Sigmoid colon (tissue), 7 donors: ENCODE results near the gene KDM6A. TPM values are rescaled to one million over a fixed set of nuclear protein-coding genes. Genes with fewer than 3 reads are reported as not detected.
A peak's percentile ranks its signal among the peaks of the same experiment; 100 is the strongest.

Experiments used
- DNase-seq: peaks from one replicate; pipeline ENCODE4 v3.0.0-alpha.2; 2019
- H3K27ac ChIP-seq, 4 donors: fragments of 200-600 bp; sonication (generic); one replicate each; pipeline ENCODE4 v1.5.1; 2016 to 2019; ENCODE audit warnings: mild to moderate bottlenecking in 1 of 4
- H3K27me3 ChIP-seq, 3 donors: fragments of 200-600 bp; sonication (generic); one replicate each; pipeline ENCODE4 v1.5.1; 2019; ENCODE audit warnings: mild to moderate bottlenecking in 1 of 3
- H3K36me3 ChIP-seq, 4 donors: fragments of 200-600 bp; sonication (generic); one replicate each; pipeline ENCODE4 v1.5.1; 2016 to 2019
- H3K4me1 ChIP-seq, 4 donors: fragments of 200-600 bp; sonication (generic); one replicate each; pipeline ENCODE4 v1.5.1; 2017 to 2019
- H3K4me3 ChIP-seq, 4 donors: fragments of 200-600 bp; sonication (generic); one replicate each; pipeline ENCODE4 v1.5.1; 2017 to 2019; ENCODE audit warnings: mild to moderate bottlenecking in 2 of 4, moderate library complexity in 1 of 4
- H3K9me3 ChIP-seq, 4 donors: fragments of 200-600 bp in 3 of 4; sonication (generic) in 3 of 4; one replicate each; pipeline versions ENCODE4 v1.5.1 to v1.6.1; 2013 to 2019
- EP300 ChIP-seq, 4 donors: sonication (generic); formaldehyde crosslinking; IDR thresholded peaks; one replicate each; pipeline ENCODE4 v1.6.1; 2017; ENCODE audit warnings: antibody characterized with exemption in 4 of 4
- POLR2A ChIP-seq, 2 donors: fragments of 450-650 bp; IDR thresholded peaks; one replicate each; pipeline ENCODE4 v1.6.1; 2016; ENCODE audit warnings: antibody characterized with exemption in 2 of 2, mild to moderate bottlenecking in 2 of 2, moderate library complexity in 2 of 2
- POLR2AphosphoS5 ChIP-seq, 4 donors: sonication (generic); formaldehyde crosslinking; IDR thresholded peaks; one replicate each; pipeline ENCODE4 v1.6.1; 2017; ENCODE audit warnings: antibody characterized with exemption in 4 of 4
- WGBS, 2 donors: extraction: QIAGEN DNeasy Blood & Tissue Kit; methylation state at CpG; one replicate each; pipeline ENCODE4 v1.1.7; 2013; 5-methylcytosine and 5-hydroxymethylcytosine counted together
- intact Hi-C: fragments of 100-400 bp; cut with DNase I; formaldehyde crosslinking; loops from one replicate; pipeline ENCODE4 v1.15.1; 2023
- polyA plus RNA-seq, 3 donors: library from polyadenylated mRNA; stranded (reverse); fragments of 200-250 nt; gene quantifications; one replicate each; pipeline ENCODE4 v1.2.3, GENCODE V29; 2013
- total RNA-seq, 4 donors: library from RNA; depleted of rRNA; stranded (reverse); fragments of >200 nt; gene quantifications; one replicate each; pipeline ENCODE4 v1.1.0, GENCODE V29; 2016
- TF ChIP-seq, protein P1 (sequence below), 4 experiments: fragments of 450-650 bp in 3 of 4; fragments of 200-600 bp in 1 of 4; IDR thresholded peaks; one replicate each; pipeline ENCODE4 v1.5.1; 2016 to 2019; ENCODE audit warnings: antibody characterized with exemption in 4 of 4, mild to moderate bottlenecking in 3 of 4, moderate library complexity in 2 of 4
- donor health status: healthy with polysubstance abuse.
- donor health status: Bipolar disorder and iron deficiency.
- donor health status: healthy.

KDM6A gene
- total and polyA plus RNA-seq, 7 donors, result 8.6 to 35.7 (median 17.9) TPM

DNA sequence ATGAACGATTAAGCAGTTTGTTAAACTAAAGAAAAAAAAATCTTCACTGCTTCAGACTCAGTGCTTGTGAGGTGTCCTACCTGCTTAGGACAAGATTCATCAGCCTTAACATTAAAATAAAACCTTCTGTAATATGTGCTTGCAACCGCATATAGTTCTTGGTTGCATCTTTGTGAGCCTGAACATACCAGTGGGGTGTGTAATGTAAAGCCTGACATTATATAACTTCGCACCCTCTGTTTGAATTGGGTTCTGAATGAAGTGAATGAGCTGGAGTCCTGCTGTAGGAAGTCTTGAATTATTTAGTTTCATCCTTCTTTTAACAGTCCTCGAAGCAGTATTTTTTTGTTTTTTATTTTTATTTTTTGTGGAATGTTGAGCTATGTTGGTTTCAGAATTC is 3.1 kb downstream of the KDM6A start:
- intact Hi-C loops, result no loop called here
- WGBS, 2 donors, result 8 to 18% methylated on average over 4 of the region's 4 CpGs
- peak overlapping the region in 1 of 4 donors; percentile 100 for H3K27ac ChIP-seq
- no peaks in the 10 kb centered on the region for H3K9me3 ChIP-seq
- DNase-seq, result no peak
- no peaks in the 10 kb centered on the region for H3K27me3 ChIP-seq
- no peaks in the 10 kb centered on the region for H3K36me3 ChIP-seq
- peak overlapping the region in 2 of 4 donors; percentile 82 to 100 for H3K4me3 ChIP-seq
- peaks cover 0 to 41% (median 9%) of the 10 kb centered on the region in 4 donors for H3K4me1 ChIP-seq
- TF ChIP-seq, protein P1, sequence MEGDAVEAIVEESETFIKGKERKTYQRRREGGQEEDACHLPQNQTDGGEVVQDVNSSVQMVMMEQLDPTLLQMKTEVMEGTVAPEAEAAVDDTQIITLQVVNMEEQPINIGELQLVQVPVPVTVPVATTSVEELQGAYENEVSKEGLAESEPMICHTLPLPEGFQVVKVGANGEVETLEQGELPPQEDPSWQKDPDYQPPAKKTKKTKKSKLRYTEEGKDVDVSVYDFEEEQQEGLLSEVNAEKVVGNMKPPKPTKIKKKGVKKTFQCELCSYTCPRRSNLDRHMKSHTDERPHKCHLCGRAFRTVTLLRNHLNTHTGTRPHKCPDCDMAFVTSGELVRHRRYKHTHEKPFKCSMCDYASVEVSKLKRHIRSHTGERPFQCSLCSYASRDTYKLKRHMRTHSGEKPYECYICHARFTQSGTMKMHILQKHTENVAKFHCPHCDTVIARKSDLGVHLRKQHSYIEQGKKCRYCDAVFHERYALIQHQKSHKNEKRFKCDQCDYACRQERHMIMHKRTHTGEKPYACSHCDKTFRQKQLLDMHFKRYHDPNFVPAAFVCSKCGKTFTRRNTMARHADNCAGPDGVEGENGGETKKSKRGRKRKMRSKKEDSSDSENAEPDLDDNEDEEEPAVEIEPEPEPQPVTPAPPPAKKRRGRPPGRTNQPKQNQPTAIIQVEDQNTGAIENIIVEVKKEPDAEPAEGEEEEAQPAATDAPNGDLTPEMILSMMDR (IDR thresholded peaks at IDR 0.05), result no peak
- no peak for TF ChIP-seq POLR2A (IDR thresholded peaks at IDR 0.05)
- TF ChIP-seq EP300 (IDR thresholded peaks at IDR 0.05), result no peak
- TF ChIP-seq POLR2AphosphoS5 (IDR thresholded peaks at IDR 0.05), result no peak

DNA sequence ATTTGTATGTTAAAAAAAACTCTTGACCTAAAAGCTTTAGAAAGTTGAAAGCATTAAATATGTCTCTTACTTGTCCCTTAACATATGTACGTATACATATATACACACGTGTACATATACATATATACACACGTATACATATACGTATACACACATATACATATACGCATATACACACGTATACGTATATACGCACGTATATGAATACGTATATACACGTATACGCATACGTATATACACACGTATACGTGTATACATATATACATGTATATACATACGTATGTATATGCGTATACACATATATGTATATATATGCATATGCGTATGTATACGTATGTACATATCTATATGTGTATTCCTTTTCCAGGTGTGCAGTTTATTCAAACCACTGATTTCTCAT is 3.8 kb downstream of the KDM6A start:
- Histone ChIP-seq H3K36me3 (no peaks in the 10 kb centered on the region), H3K27ac (no peak overlapping the region), H3K9me3 (no peaks in the 10 kb centered on the region), H3K27me3 (no peaks in the 10 kb centered on the region), H3K4me1 (peaks cover 0 to 38% (median 6%) of the 10 kb centered on the region in 4 donors), H3K4me3 (no peak overlapping the region)
- WGBS, 2 donors, result 93 to 94% methylated on average over 19 of the region's 19 CpGs
- TF ChIP-seq, protein P1 (IDR thresholded peaks at IDR 0.05), result no peak
- TF ChIP-seq POLR2AphosphoS5 (IDR thresholded peaks at IDR 0.05) (no peak), EP300 (IDR thresholded peaks at IDR 0.05) (no peak), POLR2A (IDR thresholded peaks at IDR 0.05) (no peak)
- DNase-seq, result no peak
- intact Hi-C loops, result no loop called here

DNA sequence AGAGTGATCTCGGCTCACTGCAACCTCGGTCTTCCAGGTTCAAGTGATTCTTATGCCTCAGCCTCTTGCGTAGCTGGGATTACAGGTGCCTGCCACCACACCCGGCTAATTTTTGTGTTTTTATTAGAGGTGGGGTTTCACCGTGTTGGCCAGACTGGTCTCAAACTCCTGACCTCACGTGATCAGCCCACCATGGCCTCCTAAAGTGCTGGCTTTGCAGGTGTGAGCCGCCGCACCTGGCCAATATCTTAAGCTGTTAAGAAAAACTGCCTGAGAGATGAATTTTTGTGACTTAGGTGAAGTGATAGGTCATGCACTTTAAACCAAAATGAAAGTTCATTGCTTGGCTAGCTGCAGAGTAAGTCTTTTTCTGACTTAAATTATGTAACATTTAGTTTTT is 5.8 kb downstream of the KDM6A start:
- no peaks in the 10 kb centered on the region for H3K36me3 ChIP-seq
- peaks cover 0 to 48% (median 9%) of the 10 kb centered on the region in 4 donors for H3K4me1 ChIP-seq
- no peak overlapping the region for H3K4me3 ChIP-seq
- no peak overlapping the region for H3K27ac ChIP-seq
- no peaks in the 10 kb centered on the region for H3K9me3 ChIP-seq
- intact Hi-C loops, result no loop called here
- H3K27me3 ChIP-seq, result no peaks in the 10 kb centered on the region
- DNase-seq, result no peak
- WGBS, 2 donors, result 62 to 81% methylated on average over 8 of the region's 8 CpGs
- TF ChIP-seq EP300 (IDR thresholded peaks at IDR 0.05), result no peak
- TF ChIP-seq POLR2AphosphoS5 (IDR thresholded peaks at IDR 0.05), result no peak
- TF ChIP-seq, protein P1 (IDR thresholded peaks at IDR 0.05), result no peak
- no peak for TF ChIP-seq POLR2A (IDR thresholded peaks at IDR 0.05)

DNA sequence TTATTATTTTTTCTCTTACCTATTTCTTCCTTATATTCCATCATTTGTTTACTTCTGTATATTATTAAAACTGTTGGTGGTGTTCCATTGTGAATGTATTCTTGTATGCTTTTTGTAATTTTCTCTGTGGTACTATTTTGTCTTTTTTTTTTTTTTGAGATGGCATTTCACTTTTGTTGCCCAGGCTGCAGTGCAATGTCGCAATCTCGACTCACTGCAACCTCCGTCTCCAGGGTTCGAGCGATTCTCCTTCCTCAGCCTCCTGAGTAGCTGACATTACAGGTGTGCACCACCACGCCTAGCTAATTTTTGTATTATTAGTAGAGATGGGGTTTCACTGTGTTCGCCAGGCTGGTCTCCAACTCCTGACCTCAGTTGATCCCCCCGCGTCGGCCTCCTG is 8.6 kb downstream of the KDM6A start:
- Histone ChIP-seq H3K4me3 (no peak overlapping the region), H3K36me3 (no peaks in the 10 kb centered on the region), H3K27ac (no peak overlapping the region), H3K4me1 (peaks cover 0 to 30% (median 9%) of the 10 kb centered on the region in 4 donors), H3K9me3 (no peaks in the 10 kb centered on the region), H3K27me3 (no peaks in the 10 kb centered on the region)
- intact Hi-C loops, result no loop called here
- whole genome bisulfite sequencing, 2 donors, result 91 to 93% methylated on average over 10 of the region's 10 CpGs
- TF ChIP-seq POLR2AphosphoS5 (IDR thresholded peaks at IDR 0.05), result no peak
- no peak for TF ChIP-seq POLR2A (IDR thresholded peaks at IDR 0.05)
- TF ChIP-seq, protein P1 (IDR thresholded peaks at IDR 0.05), result no peak
- no peak for TF ChIP-seq EP300 (IDR thresholded peaks at IDR 0.05)
- no peak for DNase-seq

DNA sequence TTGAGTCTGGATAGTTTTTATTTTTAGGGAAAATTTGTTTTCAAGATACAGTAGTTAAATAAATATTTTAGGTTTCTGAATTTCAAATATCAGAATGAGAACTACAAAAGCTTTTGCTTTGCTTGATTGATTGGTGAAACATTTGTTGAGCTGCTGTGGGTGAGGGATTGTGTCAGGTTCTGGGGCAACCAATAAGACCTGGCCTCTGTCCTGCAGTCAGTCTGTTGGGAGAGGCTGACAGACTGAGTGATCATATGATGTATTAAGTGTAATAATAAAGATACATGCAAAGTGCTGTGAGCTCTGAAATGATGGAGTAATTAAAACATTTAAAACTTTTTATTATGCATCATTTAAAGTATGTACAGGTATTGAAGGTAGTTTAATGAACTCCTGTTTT is 9.6 kb downstream of the KDM6A start:
- TF ChIP-seq EP300 (IDR thresholded peaks at IDR 0.05), result no peak
- no peak for TF ChIP-seq POLR2A (IDR thresholded peaks at IDR 0.05)
- no peak for TF ChIP-seq POLR2AphosphoS5 (IDR thresholded peaks at IDR 0.05)
- TF ChIP-seq, protein P1 (IDR thresholded peaks at IDR 0.05), result no peak
- H3K9me3 ChIP-seq, result no peaks in the 10 kb centered on the region
- no peaks in the 10 kb centered on the region for H3K27me3 ChIP-seq
- H3K4me1 ChIP-seq, result peaks cover 0 to 33% (median 7%) of the 10 kb centered on the region in 4 donors
- no peak for DNase-seq
- H3K4me3 ChIP-seq, result no peak overlapping the region
- no peaks in the 10 kb centered on the region for H3K36me3 ChIP-seq
- intact Hi-C loops, result no loop called here
- H3K27ac ChIP-seq, result no peak overlapping the region
